T-helper 1 cell (primary cell): ENCODE data around the gene CACNB4.
"Not testable (repeated sequence)": the region's sequence is repeated elsewhere in the genome, so short reads cannot be mapped to it uniquely, and the experiment has no call there.

Source experiments
- DNase-seq, 5 donors: peaks; one replicate each; pipeline ENCODE4 v3.0.0-alpha.2; 2012 to 2020

The CACNB4 gene

DNA sequence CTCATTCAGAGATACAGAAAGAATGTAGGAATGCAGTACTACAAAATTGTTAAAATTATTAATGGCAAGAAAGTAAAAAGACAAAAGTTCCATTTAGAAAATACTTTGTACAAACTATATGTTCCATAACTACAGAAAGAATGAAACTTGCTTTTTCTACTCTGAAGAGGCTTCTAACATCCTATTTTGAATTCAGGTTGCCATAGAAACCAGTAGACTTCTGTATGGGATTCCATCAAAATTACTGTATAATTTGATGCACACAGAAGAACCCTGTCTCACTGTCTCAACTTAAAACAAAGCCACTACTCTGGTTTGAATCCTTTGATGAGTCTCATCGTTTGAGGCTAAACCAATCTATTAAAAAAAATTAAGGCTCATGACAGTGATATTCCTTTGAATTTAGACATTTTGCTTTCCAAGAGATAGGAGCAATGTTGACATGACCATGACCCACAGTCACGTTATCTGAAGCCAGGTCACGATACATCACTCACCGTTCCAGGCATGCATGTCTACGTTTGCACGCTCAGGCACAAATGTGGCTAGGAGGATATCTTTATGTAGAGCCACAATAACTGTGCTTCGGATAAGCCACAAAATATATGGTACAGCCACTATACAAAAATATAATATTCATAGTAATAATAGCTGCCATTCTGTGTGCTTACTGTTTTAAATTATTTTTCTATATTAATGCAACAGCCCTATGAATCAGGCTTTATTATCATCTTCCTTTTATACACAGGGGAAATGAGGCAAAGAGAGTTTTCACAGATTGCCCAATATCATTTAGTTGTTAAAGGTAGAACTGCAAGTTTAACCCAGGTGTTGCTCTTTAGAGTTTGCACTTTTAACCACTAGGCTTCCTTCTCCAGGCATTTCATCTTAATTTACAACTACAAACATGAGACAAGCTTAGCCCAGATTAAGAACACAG, 82.4 kb downstream of the CACNB4 start:
- DNase-seq = no peak

DNA sequence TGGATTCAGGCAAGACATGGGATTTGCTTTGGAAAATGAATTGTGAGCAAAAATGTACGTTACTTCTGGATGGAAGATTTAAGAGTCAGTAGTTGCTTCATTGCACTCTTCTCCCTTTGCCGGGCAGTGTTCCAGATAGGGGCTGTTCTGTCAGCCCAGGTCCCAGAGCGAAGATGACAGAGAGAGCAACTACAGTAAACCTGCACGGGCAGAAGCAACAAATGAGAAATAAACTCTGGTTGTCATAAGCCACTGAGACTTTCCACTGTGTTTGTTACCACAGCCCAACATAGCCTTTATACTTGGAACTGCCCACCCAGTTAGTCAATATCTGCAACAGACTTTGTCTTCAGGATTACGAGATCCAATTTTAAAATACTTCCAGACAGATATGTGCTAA, 83.3 kb downstream of the CACNB4 start:
- no peak for DNase-seq

DNA sequence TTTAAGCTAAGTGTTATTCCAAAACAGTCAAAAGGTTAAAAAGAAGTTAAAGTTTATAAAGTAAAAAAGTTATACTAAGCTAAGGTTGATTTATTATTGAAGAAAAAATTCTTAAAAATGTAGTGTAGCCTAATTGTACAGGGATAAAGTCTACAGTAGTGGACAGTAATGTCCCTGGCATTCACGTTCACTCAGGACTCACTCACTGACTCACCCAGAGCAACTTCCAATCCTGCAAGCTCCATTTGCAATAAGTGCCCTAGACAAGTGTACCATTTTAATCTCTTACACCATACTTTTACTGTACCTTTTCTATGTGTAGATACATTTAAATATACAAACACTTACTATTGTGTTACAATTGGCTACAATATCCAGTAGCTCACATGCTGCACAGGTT, 86.1 kb downstream of the CACNB4 start:
- no peak for DNase-seq

DNA sequence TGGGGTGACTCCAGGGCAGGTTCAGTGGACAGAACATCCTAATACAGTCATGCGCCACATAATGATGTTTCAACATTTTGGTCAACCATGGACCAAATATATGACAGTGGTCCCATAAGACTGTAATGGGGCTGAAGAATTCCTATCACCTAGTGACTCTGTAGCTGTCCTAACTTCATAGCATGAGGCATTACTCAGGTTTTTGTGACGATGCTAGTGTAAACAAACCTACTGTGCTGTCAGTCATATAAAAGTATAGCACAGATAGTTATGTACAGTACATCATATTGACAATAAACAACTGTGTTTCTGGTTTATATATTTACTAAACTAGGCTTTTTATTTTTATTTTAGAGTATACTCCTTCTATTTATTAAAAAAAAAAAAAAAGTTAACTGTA, 87.1 kb downstream of the CACNB4 start:
- DNase-seq = no peak

DNA sequence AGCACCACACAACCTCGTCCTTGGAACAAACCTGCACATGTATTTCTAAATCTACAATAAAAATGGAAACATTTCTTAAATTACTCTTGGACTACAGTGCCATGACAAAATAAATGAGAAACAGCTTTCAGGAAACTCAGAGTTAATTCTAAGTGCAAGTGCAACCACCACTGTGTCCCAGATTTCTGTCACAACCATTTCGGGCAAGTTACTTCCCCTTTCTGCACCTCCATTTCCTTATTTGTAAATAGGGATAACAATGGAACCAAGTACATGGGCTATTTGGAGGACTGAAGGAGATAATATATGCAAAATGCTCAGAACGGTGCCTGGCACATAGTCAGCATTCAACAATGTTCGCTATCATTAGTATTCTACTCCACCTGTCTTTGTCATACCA, 93.2 kb downstream of the CACNB4 start:
- DNase-seq = no peak

DNA sequence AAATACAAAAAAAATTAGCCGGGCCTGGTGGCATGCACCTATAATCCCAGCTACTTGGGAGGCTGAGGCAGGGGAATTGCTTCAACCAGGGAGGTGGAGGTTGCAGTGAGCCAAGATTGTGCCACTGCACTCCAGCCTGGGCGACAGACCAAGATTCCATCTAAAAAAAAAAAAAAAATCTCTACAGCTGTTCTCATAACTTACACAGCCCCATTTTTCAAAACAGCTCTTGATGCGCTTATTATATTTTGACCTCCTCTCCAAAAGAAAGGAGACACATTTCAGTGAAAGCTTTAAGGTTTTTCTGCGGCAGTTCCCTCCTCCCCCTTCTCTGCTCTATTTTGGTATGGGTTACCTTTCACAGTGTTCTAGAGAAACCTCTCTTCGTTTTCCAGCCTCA, 95.6 kb downstream of the CACNB4 start:
- DNase-seq = not testable (repeated sequence)

DNA sequence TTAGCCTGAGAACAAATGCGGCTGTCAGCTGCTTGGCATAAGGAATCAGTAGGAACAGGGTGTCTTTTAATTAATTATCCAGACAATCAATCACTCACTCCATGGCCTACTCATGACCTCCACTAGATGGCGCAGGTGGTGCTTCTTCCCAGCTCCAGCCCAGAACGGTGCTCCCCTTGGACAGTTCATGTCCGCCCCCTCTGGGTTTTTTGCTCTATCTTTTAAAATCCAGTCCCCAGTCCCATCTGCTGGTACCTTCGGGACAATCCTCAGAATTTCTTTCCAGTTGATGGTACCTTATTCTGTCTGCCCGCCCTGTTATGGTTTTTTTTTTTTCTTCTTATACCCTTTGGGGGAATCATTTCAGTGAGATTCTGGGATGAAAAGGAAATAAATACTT, 99.8 kb downstream of the CACNB4 start:
- DNase-seq = peak in 4 of 5 donors; percentile 8 to 24 (median 16)

DNA sequence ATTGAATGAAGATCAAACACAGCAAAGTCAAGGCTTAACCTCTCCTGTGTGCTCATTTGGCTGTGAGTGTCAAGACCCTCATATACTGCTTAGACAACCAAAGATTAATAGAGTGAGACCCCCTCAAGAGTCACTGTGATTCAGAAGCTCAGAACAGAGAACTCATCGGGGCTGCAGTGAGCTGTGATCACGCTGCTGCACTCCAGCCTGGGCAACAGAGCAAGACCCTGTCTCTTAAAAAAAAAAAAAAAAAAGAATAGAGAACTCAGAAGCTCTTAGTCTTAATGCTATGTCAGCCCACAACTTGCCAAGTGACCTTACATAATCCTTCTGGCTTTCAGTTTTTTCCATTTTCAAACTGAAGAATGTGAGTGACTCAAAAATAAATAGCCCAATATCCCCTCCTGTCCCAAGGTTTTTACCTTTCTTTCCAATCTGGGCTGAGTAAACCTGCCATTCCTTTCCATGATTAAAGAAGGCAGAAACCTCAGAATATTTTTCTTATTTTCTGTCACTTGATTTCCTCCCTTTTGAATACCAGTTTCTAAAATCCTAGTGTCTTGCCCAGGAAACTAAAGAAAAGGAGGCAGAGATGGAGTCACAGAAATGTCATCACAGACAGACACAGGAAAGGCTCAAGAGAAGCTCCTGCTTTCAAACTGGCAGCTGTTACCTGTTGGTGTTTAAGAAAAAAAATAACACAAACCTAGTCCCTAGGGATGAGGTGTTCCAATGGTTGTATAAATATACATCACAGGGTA, 102.4 kb downstream of the CACNB4 start:
- no peak for DNase-seq

DNA sequence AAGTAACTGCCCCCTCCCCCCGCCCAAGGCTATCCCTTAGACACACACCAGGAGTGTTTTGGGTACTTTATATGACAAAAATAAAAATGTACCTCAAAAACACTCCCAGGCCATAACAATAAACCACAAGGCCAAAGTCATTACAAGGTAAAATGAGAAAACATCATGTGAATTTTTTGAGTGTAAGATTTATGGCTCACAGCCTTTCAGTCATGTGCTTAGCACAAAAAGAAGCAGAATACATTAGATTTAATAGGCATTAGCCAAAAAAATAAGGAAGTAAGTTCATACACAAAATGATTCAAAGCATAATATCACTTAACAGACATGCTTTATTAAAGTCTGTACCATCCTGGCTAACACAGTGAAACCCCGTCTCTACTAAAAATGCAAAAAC, 103.7 kb downstream of the CACNB4 start:
- DNase-seq = no peak

DNA sequence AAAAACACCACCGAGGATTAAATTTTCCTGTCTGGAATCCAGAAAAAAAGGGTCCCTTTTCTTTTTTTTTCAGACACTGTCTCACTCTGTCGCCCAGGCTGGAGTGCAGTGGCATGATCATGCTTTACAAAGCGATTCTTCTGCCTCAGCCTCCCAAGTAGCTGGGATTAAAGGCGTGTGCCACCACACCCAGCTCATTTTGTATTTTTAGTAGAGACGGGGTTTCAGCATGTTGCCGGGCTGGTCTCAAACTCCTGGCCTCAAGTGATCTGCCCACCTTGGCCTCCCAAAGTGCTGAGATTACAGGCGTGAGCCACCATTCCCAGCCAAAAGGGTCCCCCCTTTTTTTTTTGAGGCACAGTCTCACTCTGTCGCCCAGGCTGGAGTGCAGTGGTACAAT, 104.7 kb downstream of the CACNB4 start:
- not testable (repeated sequence) for DNase-seq

DNA sequence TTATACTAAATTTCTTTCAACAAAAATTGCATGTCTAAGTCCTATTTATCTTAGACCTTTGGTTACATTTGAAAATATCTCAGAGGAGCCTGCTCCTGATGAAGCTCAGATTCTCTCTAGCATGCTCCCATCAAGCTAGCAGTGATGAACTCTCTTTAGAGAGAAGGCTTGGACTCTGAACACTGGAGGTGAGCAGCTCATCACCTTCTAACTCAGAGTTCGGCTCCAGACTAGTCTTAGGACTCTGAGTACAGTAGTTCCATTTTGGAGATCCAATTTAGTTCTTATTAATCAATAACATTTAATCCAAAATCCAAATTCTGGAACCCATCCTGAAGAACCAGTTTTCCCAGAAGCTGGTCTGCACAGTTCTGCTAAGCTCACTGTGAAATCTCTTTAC, 107.8 kb downstream of the CACNB4 start:
- no peak for DNase-seq

DNA sequence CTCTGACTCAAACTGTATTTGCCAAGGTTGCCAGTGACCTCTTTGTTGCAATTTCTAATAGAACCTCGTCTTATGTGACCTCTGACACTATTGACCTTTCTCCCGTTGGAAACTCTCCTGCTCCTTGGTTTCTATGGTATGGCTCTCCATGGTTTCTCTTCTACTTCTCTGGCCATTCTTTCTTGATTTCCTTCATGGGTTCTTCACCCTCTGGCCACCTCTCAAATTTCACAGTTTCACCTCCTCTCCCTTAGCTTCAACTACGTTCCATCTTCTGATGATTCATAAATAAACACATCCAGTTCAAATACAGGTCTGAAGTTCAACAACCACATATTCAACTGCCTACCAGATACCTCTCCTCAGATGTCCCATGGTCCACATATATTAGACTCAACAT, 109.5 kb downstream of the CACNB4 start:
- DNase-seq = no peak

DNA sequence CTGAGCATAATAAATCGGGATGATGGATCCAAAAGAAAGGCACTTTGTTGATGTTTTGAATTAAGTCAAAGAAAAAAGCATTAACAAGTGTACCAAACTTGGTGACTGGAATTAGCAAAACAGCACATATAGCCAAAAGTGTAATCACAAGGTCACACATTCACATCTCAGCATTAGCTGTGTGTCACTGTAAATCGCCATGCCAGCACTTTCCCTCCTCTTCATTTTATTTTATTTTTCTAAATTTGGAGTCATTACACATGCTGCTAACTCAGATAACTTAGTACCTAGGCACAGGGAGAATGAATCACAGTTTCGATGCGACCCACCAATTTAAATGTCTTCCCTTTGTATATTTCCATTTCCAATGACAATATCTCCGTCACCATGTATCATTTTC, 111.4 kb downstream of the CACNB4 start:
- DNase-seq = no peak

DNA sequence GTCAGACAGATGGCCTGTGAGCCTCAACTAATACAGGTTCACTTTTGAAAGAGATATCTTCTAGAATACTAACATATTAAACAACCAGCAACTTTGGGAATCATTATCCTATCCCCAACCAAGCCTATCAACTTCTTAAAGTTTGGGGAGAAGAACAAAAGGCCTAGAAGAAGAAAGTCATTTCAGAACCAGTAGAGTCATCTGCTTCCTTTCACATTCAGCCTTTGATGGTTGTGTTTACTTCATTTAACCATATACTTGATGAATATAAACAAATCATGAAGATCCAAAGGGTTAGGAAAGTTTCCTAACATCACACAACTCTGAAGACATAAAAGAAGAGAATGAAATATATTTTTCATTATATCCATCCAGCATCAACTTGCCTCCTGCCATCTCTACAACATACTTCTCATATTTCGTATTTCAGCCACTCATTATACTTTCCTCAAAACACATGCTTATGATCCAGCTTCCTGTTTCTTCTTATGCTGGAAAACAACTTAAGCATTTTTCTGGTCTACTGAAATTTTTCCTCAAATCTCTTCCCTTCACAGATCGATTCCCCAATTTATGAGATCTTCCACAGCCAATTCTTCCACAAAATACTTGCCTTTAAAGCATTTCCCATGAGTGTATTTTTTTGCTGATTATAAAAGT, 114.3 kb downstream of the CACNB4 start:
- DNase-seq = no peak

DNA sequence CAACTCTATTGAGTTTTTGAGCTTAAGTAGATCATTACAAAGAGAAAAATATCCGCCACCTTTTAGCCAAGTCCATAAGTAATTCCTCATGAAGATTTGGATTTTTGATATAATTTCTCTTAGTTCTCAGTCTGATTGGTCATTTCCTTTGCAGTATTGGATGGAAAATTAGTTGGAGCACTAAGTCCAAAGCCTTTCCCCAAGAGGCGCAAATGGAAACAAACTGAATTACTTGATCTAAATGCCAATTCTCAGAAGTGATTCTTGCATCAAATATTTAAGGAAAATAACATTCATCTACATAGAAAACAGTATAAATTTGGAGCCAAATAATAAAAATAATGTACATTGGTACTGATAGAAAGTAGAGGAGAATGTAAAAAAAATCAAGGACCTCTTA, 115.6 kb downstream of the CACNB4 start:
- DNase-seq = no peak

DNA sequence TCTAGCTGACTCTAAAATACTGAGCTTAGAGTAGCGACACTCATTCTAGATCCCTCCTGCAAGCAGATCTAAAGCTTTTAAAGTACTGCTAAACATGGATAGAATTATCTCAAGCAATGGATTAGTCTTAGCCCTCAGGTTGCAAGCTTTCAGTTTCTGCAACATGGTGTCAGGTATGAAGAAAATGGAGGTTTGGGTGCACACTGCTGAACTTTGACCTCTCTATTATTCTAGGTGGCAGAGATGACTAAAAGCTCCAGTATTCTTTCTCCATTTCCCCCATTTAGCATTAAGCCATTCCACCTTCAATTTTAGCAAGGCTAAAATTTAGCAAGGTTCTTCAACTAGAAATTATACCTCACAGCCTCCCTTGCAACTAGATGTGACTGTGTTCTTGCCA, 117.0 kb downstream of the CACNB4 start:
- DNase-seq = no peak

DNA sequence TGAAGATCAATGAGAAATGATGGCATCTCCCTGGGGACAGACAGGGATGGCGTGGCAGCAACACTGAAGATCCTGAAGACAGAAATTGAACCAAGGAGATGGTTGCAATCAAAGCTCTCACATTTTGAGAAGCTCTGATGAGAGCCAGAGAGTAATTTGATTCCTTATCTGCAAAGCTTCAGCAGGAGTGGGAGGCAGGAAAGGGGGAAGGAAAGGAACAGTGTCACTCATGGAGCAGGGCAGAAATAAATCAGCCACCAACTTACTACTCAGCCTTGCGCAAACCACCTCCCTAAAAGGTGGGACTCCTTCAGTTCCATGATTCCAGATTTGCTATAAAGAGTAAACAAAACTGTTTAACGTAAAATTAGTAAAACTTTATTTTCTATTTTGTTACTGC, 119.2 kb downstream of the CACNB4 start:
- DNase-seq = no peak

DNA sequence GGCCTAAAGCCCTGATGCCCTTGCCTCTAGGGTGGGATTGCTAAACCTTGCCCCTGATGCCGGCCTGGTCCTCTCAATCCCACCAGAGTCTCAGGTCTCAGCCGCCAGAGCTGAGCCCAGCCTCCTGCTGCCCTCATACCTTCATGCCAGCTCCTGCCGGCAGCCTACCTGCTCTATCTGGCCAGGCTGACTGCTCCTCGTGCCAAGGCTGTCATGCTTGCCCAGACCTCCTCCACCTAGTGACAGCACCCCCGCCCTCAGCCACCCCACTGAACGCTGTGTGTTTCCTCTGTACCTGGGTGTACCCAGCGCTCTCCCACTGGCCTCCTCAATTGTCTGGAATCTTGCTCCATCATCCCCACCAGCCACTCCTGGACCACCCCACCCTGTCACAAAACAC, 120.1 kb downstream of the CACNB4 start:
- no peak for DNase-seq

DNA sequence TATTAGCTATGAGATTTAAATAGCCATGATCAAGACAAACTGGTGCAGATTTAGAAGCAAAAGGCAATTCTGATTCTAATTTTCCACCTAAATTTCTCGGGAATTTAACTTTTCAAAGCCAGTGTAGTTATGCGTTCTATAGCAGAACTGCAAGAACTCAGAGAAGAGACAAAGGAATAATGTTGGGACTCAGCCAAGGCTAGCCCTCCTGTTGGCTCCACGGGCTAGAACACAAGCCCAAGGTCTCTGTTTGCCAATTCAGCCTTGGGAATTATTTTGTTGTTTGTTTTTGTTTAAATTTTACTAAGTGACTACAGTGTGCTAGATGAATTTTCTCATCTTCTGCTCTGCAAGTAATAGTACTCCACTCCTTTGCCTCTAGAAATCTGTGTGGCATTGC, 121.2 kb downstream of the CACNB4 start:
- DNase-seq = no peak

DNA sequence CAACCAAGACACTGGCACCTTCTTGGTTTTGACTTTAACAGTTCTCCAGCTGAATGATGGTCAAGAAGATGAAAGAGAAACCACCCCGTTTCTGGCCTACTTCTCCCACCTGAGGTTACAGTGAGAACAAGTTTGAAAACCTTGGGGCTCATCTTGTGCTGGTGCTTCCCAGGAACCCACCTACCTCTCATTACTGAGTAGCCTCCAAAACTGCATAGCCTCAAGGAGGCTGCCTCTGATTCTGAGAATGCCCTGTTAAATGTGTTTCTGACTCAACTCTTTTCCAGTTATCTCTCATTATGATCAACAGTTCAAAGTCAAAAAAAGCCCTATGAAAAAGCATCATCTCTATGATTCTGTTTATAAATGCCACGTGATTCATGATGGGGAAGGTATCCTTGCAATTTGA, 121.9 kb downstream of the CACNB4 start:
- peak in 1 of 5 donors; percentile 50 for DNase-seq

DNA sequence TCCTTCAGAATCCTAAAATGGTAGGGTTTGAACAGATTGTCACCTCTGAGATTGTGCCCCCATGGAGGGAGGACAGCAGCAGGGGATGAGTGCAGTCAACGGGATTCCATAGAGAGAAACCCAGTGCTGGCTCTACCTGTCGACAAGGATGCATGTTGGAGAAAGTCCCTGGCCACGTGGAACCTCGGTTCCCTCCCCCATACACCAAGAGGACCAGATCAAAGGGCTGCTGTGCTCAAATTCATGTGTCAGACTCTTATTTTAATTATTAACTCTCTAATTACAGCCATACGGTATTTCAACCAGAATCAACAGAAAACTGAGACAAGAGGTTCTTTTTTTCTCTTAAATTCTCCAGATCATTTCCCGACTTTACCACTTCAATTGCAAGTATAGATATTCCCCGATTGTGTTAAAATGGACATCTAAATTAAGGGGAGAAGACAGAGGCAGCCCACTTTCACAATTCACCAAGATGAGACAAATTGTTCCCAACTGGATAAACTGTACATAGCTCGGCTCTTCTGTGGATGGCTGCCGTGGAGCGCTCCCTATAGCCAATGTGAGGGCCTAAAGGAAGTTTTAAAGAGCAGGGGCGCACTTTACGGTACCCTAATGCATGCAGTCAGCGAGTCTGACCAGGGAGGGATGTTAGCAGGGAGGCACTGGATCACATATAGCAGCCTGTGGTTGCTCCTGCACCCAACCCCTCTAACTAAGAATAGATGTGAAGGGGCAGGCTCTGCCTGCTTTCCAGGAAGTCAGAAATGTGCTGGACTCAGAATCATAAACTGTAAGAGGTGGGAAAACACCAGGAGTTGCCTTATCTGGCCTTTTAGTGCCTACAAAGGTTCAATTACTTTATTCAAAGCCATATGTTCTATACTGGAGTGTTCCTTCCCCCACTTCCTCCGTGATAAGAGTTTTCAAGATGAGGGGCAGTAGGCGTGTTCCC, 123.1 kb downstream of the CACNB4 start:
- no peak for DNase-seq

DNA sequence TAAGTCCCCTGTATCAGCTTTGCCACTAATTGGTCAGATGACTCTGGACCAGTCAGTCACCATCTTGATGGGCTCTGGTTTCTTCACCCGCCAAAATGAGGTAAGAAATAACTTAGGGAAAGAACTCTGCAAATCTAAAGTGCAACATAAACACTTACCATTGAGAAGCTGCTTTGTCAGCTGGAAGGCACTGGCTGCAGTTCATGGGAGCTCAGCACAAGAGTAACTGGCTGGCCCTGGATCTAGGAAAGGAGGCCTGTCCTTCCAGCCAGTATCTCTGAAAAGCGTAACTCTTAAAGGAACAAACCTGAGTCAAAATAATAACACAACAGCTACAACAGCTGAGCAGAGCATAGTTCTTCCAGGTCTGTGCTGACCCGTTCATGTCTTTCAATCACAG, 123.9 kb downstream of the CACNB4 start:
- DNase-seq = no peak

DNA sequence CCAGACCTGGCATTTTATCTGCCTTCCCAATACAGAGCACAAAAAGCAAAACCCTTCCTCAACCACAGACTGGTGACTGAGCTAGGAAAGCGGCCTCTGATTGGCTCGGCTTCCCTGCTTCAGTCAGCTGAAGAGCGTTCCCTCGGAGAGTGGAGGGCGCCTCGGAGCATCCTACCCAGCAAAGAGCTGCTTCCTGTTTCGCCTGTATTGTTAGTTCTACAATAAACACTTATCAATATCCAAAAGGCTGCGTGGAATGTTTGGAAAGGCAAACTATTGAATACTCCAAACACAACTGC, 125.0 kb downstream of the CACNB4 start:
- DNase-seq = no peak
